Measurements from ENCODE around the gene CCDC120.

CCDC120 gene

GRCh38 chrX:49061490-49061889 lies 2.7 kb downstream of the CCDC120 start:
- DNase-seq (ENCODE audit: low spot score): no peak

- no peak for DNase-seq (ENCODE audit: low spot score)
Observed at GRCh38 chrX:49061916-49062315, 3.1 kb downstream of the CCDC120 start.

DNA sequence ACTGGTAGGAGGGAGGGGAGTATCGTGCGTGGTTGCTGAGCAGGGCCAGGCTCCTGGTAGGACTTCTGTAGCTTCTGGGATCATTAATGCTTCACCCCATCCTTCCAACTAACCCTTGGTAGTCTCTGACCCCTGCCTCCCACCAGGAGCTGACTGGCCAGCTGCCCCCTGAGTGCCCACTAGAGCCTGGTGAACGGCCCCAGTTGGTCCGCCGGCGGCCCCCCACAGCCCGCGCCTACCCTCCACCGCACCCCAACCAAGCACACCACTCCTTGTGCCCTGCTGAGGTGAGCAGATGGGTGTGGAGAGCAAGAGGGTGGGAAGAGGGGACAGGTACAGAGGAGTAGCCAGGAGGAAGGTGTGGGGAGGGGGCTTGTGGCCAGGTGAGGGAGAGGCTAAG lies 4.9 kb downstream of the CCDC120 start:
- DNase-seq (ENCODE audit: low spot score): no peak

GRCh38 chrX:49064303-49064702 lies 5.5 kb downstream of the CCDC120 start:
- no peak for DNase-seq (ENCODE audit: low spot score)

- no peak for DNase-seq (ENCODE audit: low spot score)
Observed at GRCh38 chrX:49064735-49065134, 5.9 kb downstream of the CCDC120 start.

- no peak for DNase-seq (ENCODE audit: low spot score)
Observed at GRCh38 chrX:49066278-49066677, 7.5 kb downstream of the CCDC120 start.

DNA sequence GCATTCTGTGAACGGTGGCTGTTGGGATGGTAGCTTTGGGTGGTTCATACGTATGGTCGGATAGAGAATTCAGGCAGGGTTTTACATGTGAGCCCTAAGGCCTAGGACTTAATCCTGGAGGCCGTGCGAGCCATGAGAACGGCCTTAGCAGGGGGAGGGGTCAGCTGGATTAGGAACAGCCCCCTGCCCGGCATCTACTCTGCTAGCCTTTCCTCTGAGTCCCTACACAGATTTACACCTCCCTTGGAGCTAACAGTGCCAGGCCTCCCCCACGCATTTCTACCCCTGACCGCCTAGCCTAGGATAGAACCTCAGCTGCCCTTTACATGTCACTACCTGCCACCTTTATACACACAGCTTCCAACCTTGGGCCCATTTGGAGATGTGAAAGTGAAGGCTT lies 7.9 kb downstream of the CCDC120 start:
- no peak for DNase-seq (ENCODE audit: low spot score)

DNA sequence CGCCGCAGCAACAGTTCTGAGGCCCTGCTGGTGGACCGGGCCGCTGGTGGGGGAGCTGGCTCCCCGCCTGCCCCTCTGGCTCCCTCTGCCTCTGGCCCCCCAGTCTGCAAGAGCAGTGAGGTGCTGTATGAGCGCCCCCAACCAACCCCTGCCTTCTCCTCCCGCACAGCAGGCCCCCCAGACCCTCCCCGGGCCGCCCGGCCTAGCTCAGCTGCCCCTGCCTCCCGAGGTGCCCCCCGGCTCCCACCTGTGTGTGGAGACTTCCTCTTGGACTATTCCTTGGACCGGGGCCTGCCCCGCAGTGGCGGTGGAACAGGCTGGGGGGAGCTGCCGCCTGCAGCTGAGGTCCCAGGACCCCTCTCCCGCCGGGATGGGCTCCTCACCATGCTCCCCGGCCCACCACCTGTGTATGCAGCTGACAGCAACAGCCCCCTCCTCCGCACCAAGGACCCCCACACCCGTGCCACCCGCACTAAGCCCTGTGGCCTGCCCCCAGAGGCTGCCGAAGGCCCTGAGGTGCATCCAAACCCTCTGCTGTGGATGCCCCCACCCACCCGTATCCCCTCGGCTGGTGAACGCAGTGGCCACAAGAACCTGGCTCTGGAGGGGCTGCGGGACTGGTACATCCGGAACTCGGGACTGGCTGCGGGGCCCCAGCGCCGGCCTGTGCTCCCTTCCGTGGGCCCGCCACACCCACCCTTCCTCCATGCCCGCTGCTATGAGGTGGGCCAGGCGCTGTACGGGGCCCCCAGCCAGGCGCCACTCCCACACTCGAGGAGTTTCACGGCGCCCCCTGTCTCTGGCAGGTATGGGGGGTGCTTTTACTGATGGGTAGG lies 8.7 kb downstream of the CCDC120 start:
- DNase-seq (ENCODE audit: low spot score): no peak

- no peak for DNase-seq (ENCODE audit: low spot score)
Observed at GRCh38 chrX:49069038-49069437, 10.2 kb downstream of the CCDC120 start.

DNA sequence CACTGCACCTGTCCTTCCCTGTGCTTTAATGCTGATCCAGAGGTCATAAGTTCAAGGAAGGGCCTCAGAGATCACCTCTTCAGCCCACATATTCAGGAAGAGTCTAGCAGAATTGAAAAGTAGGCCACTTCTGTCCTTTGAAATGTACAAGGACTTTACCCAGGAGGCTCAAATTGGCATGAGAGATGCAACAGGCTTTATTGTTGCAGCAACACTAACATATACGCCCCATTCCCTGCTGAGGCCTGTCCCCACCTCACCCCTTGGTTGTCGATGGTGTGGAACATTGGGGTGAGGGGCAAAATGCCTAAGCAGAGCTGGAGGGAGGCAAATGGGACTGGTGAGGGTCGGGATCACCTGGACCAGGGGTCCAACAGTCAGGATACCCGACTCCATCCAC lies 12.2 kb downstream of the CCDC120 start:
- no peak for DNase-seq (ENCODE audit: low spot score)

DNA sequence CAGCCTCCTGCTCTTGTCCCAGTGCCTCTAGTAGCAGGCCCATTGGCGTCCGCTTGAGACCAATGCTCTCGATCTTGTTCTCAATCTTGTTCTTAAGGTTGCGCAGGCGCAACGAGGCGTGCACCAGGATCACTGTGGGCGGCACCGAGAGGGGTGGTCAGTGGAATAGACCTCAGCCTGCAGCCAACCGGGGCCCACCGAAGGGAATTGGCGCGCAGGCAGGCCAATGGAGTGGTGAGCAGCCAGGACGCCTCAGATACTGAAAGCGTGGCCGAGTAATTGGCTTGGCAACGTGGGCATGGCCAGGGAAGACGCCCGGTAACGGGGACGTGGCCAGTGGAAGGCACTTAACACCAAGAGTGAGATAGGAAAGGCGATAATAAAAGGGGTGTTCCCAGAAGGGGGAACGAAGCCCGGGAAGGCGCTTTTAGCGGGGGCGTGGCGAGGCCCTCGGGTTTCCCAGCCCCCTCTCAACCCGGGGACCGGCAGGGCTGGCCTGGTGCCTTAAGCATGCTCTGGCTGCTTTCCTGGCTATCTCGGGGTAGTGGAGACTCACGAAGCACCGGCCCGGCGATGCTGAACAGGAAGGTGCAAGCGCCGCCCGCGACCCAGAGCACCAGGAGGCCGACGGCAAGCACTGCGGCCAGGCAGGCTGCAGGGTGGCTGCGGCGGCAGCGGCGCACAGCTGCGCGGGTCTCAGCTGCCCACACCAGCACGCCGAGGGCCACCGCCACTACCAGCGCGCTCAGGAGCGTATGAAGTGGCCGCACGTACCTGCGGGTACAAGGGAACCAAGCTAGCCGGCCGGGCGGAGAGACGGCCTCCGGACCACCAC lies 13.3 kb downstream of the CCDC120 start:
- DNase-seq (ENCODE audit: low spot score): peak; percentile 43

GRCh38 chrX:49072712-49073095 lies 13.9 kb downstream of the CCDC120 start:
- no peak for DNase-seq (ENCODE audit: low spot score)

DNA sequence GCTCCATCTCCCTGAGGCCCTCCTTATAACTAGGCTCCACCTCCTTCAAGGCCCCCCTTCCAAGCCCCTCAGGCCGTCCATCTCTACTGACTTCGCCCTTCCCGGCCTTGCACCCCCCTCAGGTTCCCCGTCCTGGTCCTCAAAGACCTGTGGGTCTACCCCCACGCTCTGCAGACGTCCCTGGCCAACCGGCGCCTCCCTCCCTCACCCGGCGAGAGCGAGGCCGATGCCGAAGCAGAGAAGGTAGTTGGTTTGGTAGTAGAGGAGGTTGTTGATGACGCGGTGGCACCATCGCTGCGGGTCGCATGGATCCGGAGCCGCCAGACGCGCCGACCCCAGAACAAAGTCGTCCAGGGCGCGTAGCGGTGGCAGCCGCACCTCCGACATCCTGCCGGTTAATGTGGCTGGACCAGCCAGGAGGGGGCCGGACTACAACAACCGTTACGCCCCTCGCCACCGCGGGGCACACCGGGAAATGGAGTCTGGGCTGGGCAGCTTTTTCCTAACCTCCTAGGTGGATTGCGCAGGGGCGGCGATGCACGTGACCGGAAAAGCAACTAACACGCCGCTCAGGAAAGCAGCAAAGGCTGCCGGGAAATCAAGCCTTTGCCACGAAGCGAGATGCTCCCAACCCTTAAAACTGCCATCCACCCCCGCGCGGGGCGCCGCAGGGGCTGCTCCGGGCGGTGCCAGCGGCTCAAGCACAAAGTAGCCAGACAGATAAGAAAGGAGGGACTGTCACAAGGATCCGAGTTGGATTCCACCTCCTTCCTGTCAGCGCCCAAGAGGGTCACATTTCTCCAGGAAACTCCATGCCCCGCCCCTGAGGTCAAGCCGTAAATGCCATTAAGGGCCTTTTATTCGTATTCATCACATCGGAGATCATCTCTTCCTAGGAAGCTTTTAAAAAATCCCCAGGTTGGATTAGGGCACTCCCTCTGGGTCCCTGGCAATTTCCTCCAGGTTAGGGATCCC lies 15.1 kb downstream of the CCDC120 start, which contains the start of gene PRAF2:
Gene PRAF2 (minus strand): TSS at position 402 of the 975 bp plus-strand sequence. CDS start 15 bp downstream, at position 387.
- peak; percentile 90 for DNase-seq (ENCODE audit: low spot score)

- DNase-seq (ENCODE audit: low spot score): no peak
Observed at GRCh38 chrX:49075347-49075746, 16.5 kb downstream of the CCDC120 start.

- DNase-seq (ENCODE audit: low spot score): no peak
Observed at GRCh38 chrX:49077941-49078340, 19.1 kb downstream of the CCDC120 start.

GRCh38 chrX:49079489-49080428 lies 21.0 kb downstream of the CCDC120 start, which contains the start of gene WDR45:
TSS of gene WDR45 (minus strand) at chrX:49079887. CDS start at chrX:49078095, 1,792 bp downstream.
- DNase-seq (ENCODE audit: low spot score): peak; percentile 52

GRCh38 chrX:49082271-49082871 lies 23.6 kb downstream of the CCDC120 start:
- no peak for DNase-seq (ENCODE audit: low spot score)

DNA sequence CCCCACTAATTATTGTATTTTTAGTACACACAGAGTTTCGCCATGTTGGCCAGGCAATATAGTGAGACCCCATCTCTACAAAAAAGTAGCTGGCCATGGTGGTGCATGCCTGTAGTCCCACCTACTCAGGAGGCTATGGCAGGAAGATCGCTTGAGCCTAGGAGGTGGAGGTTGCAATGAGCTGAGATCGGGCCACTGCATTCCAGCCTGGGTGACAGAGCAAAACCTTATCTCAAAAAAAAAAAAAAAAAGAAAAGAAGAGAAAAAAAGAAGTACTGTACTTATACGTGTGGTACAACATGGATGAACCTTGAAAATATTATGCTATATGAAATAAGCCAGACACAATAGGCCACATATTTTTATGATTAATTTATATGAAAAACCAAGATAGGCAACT lies 30.8 kb downstream of the CCDC120 start:
- DNase-seq (ENCODE audit: low spot score): no peak

DNA sequence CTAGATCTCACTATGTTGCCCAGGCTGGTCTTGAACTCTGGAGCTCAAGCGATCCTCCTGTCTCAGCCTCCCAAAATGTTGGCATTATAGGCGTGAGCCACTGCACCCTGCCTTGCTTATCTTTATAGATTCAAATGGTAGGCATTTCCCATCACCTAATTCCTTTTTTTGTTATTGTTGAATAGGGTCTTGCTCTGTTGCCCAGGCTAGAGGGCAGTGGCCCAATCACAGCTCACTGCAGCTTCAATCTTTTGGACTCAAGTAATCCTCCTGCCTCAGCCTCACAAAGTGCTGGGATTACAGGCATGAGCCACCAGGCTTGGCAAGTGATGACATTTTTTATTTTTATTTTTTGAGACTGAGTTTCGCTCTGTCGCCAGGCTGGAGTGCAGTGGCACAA lies 37.6 kb downstream of the CCDC120 start:
- no peak for DNase-seq (ENCODE audit: low spot score)

All from SK-N-DZ (cell line).